D721Med (cell line): ENCODE measurements around the gene PRSS27.

Source experiments
- DNase-seq: peaks from one replicate; pipeline ENCODE4 v3.0.0; 2011; ENCODE audit warnings: low spot score; ENCODE audit not compliant: insufficient read length
- FAIRE-seq: peaks from 2 replicates; lab custom pipeline; 2011; peaks lifted over from hg19 to GRCh38; lab: Jason Lieb, UNC
- TF ChIP-seq, protein P1 (sequence below): IDR thresholded peaks from 2 replicates; pipeline ENCODE4 v1.5.1; 2012; ENCODE audit warnings: mild to moderate bottlenecking, control low read depth; ENCODE audit not compliant: insufficient read depth; ENCODE audit errors: missing control alignments

Gene PRSS27

DNA sequence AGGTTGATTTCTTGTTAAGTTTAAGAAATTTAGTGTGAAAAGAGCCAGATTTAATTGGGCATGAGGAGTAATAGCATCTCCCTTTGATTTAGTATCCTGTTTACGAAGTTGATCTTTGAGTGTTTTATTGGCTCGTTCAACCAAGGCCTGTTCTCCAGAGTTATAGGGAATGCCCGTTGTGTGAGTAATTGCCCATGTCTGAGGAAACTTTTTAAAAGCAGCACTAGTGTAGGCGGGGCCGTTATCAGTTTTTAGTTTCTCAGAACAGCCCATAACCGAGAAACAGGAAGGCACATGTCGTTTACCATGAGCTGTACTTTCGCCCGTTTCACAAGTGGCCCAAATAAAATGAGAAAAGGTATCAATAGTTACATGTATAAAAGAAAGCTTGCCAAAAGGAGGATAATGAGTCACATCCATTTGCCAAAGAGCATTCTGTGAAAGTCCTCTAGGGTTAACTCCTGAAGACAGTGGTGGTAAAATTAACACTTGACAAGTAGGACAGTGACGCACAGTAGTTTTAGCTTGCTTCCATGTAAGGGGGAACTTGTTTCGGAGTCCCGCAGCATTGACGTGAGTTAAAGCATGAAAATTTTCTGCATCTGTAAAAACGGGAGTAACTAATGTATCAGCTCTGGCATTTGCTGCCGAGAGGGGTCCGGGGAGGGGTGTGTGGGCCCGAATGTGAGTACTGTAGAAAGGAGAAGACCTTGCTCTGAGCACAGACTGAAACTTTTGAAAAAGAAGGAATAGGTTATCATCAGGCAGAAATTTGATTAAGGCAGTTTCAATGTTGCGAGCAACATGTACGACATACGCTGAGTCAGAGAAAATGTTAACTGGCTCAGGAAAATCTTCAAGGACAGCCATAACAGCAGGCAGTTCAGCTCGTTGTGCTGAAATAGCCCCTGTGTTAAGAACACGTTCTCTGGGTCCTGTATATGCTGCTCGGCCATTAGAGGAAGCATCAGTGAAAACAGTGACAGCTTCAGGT lies 56.2 kb downstream of the PRSS27 start:
- DNase-seq (no peak), FAIRE-seq (no peak)
- TF ChIP-seq, protein P1, sequence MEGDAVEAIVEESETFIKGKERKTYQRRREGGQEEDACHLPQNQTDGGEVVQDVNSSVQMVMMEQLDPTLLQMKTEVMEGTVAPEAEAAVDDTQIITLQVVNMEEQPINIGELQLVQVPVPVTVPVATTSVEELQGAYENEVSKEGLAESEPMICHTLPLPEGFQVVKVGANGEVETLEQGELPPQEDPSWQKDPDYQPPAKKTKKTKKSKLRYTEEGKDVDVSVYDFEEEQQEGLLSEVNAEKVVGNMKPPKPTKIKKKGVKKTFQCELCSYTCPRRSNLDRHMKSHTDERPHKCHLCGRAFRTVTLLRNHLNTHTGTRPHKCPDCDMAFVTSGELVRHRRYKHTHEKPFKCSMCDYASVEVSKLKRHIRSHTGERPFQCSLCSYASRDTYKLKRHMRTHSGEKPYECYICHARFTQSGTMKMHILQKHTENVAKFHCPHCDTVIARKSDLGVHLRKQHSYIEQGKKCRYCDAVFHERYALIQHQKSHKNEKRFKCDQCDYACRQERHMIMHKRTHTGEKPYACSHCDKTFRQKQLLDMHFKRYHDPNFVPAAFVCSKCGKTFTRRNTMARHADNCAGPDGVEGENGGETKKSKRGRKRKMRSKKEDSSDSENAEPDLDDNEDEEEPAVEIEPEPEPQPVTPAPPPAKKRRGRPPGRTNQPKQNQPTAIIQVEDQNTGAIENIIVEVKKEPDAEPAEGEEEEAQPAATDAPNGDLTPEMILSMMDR, result no peak
